H7 (cell line): Measurements from ENCODE around the gene CLIP3. TPM values are rescaled to one million over a fixed set of nuclear protein-coding genes. Genes with fewer than 3 reads are reported as not detected.
A peak's percentile ranks its signal among the peaks of the same experiment; 100 is the strongest.
"Not testable (repeated sequence)": the region's sequence is repeated elsewhere in the genome, so short reads cannot be mapped to it uniquely, and the experiment has no call there.

ENCODE experiments used
- DNase-seq: peaks from one replicate; pipeline ENCODE4 v3.0.0; 2012
- H3K27me3 ChIP-seq: 2 replicates; pipeline ENCODE4 v1.6.0; 2011; ENCODE audit warnings: mild to moderate bottlenecking, low read length; ENCODE audit not compliant: control insufficient read depth, insufficient read depth
- H3K36me3 ChIP-seq: replicated peaks from 2 replicates; pipeline ENCODE4 v1.5.1; 2011; ENCODE audit warnings: low read length; ENCODE audit not compliant: control insufficient read depth, insufficient read depth
- H3K4me3 ChIP-seq: 2 replicates; pipeline ENCODE4 v1.5.1; 2011; ENCODE audit warnings: low read depth, mild to moderate bottlenecking, control low read depth, low read length, moderate library complexity; ENCODE audit not compliant: insufficient read depth
- total RNA-seq: library from RNA; depleted of rRNA; stranded (reverse); fragments of >200 nt; shearing (Covaris generic); gene quantifications from 2 replicates; pipeline ENCODE4 v1.2.3, GENCODE V29; 2014

CLIP3 gene
- total RNA-seq, 1 experiment from 2014 or later: 1.5 TPM

GRCh38 chr19:36058481-36059179 lies 26.0 kb upstream of the CLIP3 start:
- Histone ChIP-seq H3K36me3 (peaks cover 29% of the 10 kb centered on the region), H3K4me3 (no peak overlapping the region), H3K27me3 (no peaks in the 10 kb centered on the region)
- no peak for DNase-seq

DNA sequence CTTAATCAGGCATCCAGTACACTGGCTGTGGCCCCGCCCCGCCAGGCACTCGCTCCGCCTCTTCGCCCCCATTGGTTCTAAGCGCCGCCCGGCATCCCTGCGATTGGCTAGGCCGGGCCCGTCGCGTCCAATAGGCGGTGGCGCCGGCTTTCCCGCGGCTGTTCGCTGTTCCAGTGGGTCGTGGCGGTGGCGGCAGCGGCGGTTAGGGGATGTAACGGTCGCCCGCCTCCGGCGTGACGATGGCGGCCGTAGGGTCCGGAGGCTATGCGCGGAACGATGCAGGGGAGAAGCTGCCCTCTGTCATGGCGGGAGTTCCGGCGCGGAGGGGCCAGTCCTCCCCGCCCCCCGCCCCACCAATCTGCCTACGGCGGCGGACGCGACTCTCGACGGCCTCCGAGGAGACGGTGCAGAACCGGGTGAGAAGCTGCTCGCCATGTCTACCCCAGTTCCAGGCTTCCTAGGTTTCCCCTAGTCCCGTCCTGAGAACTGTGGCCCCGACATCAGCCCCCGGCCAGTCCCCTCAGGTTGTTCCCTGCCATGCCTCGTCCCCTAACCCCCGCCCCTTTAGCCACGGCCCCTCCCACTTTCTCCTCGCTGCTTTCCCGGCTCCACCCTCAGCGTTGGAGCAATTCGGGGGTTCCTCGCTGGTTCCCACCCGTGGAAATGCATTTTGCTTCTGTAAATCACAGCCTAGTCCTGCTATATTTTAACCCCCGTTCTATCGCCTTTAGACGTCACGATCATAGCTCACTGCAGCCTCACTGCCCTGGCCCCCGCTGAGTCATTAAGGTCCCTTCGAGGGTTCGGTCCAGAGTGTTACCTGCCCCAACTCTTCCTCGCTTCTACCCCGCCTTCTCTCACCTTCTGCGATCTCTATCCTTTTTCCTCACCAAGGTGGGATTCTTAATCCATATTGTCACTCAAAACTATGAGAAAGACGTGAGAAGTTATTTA lies 22.3 kb upstream of the CLIP3 start, which contains the start of gene WDR62:
WDR62 (plus strand) TSS at position 165 of the 954 bp plus-strand sequence; CDS start at position 240, 75 bp downstream.
- no peaks in the 10 kb centered on the region for H3K27me3 ChIP-seq
- peak within 1 kb of the TSS; percentile 93 for H3K4me3 ChIP-seq
- DNase-seq: peak; percentile 99
- H3K36me3 ChIP-seq: peaks cover 12% of the 10 kb centered on the region

DNA sequence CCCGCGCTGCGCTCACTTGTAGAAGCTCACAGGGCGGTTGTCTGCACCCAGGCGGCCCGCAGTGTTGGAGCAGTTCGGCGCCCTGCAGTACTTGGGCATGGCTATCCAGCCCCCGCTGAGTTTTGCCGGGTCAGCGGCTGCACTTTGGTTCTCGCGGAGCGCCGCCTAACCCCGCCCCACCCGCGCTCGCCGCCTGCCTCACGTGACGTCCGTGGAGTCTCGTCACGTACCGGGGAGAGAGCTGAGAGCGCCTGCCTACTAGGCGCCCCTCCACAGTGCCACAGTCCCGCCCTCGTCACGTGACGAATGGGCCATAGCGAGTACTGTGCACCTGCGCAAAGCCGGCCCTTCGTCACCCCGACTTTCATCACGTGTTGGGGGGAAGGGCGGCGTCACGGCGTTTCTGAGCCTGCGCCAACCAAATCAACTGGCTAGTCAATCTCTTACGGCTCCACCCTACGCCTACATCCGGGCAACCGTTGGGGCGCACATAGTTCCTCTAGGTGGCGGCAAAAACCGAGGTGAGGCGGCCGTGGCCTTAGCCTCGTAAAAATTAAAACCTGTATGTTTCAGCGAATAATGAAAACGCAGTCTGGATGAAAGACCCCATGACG lies 21.6 kb upstream of the CLIP3 start, which contains the start of gene THAP8:
THAP8 (minus strand) TSS at position 167 of the 614 bp plus-strand sequence; CDS start at position 99, 68 bp downstream.
- H3K4me3 ChIP-seq: peak within 1 kb of the TSS; percentile 93
- H3K36me3 ChIP-seq: peaks cover 8% of the 10 kb centered on the region
- peak; percentile 98 for DNase-seq
- H3K27me3 ChIP-seq: no peaks in the 10 kb centered on the region

DNA sequence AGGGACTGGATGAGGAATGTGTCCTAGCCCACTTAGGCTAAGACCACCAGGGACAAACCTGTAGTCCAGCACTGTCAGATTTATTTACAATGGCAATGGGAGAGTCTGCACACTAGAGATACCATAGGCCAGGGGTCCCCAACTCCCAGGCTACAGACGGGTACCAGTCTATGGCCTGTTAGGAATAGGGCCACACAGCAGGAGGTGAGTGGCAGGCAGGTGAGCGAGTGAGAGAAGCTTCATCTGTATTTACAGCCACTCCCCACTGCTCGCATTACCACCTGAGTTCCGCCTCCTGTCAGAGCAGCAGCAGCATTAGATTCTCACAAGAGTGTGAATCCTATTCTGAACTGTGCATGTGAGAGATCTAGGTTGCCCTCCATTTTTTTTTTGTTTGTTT lies 19.0 kb upstream of the CLIP3 start:
- DNase-seq: no peak

GRCh38 chr19:36051236-36051635 lies 18.6 kb upstream of the CLIP3 start:
- Histone ChIP-seq H3K27me3 (no peaks in the 10 kb centered on the region), H3K4me3 (no peak overlapping the region), H3K36me3 (no peaks in the 10 kb centered on the region; the same call in 1 of the 2 replicates)
- peak; percentile 87 for DNase-seq

More for the DNA sequence above, 19.0 kb upstream of the CLIP3 start:
- H3K36me3 ChIP-seq: no peaks in the 10 kb centered on the region; the same call in 1 of the 2 replicates
- H3K27me3 ChIP-seq: no peaks in the 10 kb centered on the region
- H3K4me3 ChIP-seq: no peak overlapping the region

DNA sequence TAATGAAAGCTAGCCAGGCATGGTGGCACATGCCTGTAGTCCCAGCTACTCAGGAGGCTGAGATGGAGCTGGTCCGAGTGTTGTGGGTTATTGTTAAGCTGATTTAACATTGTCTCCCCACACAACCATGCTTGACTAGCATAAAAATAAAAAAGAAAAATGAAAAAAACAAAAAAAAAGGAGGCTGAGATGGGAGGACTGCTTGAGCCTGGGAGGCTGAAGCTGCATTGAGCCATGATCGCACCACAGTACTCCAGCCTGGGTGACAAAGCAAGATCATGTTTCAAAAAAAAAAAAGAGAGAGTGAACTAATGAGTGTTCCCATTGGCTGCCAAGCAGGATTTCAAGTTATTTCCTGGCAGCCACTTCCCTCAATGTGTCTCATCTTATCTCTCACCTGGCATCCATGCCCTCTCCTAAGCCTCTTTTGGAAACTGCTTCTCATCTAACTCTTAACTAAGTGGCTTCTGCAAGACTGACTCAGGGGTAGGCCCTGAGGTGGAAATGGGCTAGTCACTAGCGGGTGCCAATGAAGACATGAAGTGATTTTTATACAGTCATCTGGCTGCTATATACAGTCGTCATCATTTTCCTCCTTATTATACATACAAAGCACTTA lies 16.5 kb upstream of the CLIP3 start:
- Histone ChIP-seq H3K27me3 (no peaks in the 10 kb centered on the region), H3K4me3 (no peak overlapping the region), H3K36me3 (no peaks in the 10 kb centered on the region)
- DNase-seq: no peak

- Histone ChIP-seq H3K27me3 (no peaks in the 10 kb centered on the region), H3K36me3 (no peaks in the 10 kb centered on the region; the same call in 1 of the 2 replicates), H3K4me3 (no peak overlapping the region)
- DNase-seq: no peak
Observed at GRCh38 chr19:36047835-36048234, 15.2 kb upstream of the CLIP3 start.

GRCh38 chr19:36046443-36047050 lies 13.9 kb upstream of the CLIP3 start:
- no peak for DNase-seq
- Histone ChIP-seq H3K27me3 (no peaks in the 10 kb centered on the region), H3K36me3 (no peaks in the 10 kb centered on the region; the same call in 1 of the 2 replicates), H3K4me3 (no peak overlapping the region)

- no peak overlapping the region for H3K4me3 ChIP-seq
- no peaks in the 10 kb centered on the region; the same call in 1 of the 2 replicates for H3K36me3 ChIP-seq
Observed at GRCh38 chr19:36043952-36044351, 11.3 kb upstream of the CLIP3 start.

GRCh38 chr19:36041831-36042230 lies 9.2 kb upstream of the CLIP3 start:
- Histone ChIP-seq H3K27me3 (no peaks in the 10 kb centered on the region), H3K4me3 (no peak overlapping the region), H3K36me3 (no peaks in the 10 kb centered on the region; the same call in 1 of the 2 replicates)
- DNase-seq: peak; percentile 50

More at GRCh38 chr19:36043952-36044351, 11.3 kb upstream of the CLIP3 start:
- no peak for DNase-seq
- no peaks in the 10 kb centered on the region for H3K27me3 ChIP-seq

DNA sequence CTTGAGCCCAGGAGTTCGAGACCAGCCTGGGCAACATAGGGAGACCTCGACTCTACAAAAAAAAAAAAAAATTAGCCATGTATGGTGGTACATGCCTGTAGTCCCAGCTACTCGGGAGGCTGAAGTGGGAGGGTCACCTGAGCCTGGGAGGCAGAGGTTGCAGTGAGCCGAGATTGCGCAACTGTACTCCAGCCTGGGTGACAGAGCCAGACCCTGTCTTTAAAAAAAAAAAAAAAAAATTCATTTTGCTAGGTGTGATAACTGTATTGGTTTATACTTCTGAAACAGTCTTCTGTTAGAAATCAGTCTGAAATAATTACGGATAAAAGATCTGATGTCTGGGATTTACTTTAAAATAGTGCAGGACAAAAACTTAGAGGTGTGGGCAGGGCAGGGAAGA lies 8.4 kb upstream of the CLIP3 start:
- not testable (repeated sequence) for H3K36me3 ChIP-seq, H3K4me3 ChIP-seq, H3K27me3 ChIP-seq, DNase-seq

DNA sequence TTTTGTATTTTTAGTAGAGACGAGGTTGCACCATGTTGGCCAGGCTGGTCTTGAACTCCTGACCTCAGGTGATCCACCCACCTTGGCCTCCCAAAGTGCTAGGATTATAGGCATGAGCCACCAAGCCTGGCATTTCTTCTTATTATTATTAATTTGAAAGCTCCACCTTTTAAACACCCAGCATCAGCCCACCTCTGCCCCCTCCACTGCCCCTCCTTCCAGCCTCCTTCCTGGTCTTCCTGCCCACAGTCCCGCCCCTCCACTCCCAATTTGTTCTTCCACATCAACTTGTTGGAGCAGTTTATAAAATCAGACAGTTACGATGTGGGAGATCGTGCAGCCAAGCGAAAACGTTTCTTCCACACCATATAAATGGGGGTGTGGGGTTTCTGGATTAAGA lies 7.8 kb upstream of the CLIP3 start:
- no peaks in the 10 kb centered on the region for H3K27me3 ChIP-seq
- H3K36me3 ChIP-seq: no peaks in the 10 kb centered on the region; the same call in 1 of the 2 replicates
- H3K4me3 ChIP-seq: no peak overlapping the region
- DNase-seq: peak; percentile 18

DNA sequence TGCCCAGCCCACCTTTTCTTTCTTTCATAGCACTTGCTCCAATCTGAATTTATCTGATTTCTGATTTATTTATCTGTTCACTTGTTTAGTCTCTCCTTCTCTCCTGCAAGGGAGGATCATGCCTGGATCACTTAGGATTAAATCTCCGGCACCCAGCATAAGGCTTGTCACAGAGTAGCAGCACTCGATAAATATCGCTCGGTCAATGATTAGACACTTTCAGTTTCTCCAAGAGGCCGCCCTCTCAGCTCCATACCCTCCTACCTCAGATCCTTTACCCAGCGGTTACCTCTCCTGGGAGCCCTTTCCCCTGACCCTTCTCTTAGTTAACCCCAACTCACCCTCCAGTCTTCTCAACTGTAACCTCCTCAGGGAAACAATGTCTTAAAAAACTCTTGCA lies 1.4 kb downstream of the CLIP3 start:
- Histone ChIP-seq H3K27me3 (peaks cover 2% of the 10 kb centered on the region), H3K4me3 (no peak overlapping the region), H3K36me3 (no peaks in the 10 kb centered on the region; the same call in 1 of the 2 replicates)
- peak; percentile 38 for DNase-seq
